Breast epithelium (tissue), 3 donors: Measurements from ENCODE around the gene NCKAP1.

Source experiments
- CTCF ChIP-seq, 3 donors: fragments of 450-650 bp; IDR thresholded peaks; one replicate each; pipeline ENCODE4 v1.5.1; 2016 to 2017; ENCODE audit warnings: antibody characterized with exemption in 3 of 3, mild to moderate bottlenecking in 3 of 3, moderate library complexity in 3 of 3
- POLR2A ChIP-seq: fragments of 450-650 bp; IDR thresholded peaks from one replicate; pipeline ENCODE4 v1.6.1; 2016; ENCODE audit warnings: antibody characterized with exemption, mild to moderate bottlenecking, moderate library complexity

- TF ChIP-seq POLR2A = no peak
- no peak for TF ChIP-seq CTCF (IDR thresholded peaks at IDR 0.05)
Measured at GRCh38 chr2:182901748-182902147, 136.5 kb downstream of the NCKAP1 start.
